AG09309 (cell line): ENCODE measurements around the gene SLC17A4.

ENCODE experiments used
- DNase-seq: peaks from one replicate; pipeline ENCODE4 v3.0.0-alpha.2; 2010; ENCODE audit warnings: low read depth
- H3K4me3 ChIP-seq: 2 replicates; pipeline ENCODE4 v1.5.1; 2011; ENCODE audit warnings: mild to moderate bottlenecking, low read depth, low read length, moderate library complexity; ENCODE audit not compliant: control insufficient read depth
- CTCF ChIP-seq: IDR thresholded peaks from 2 replicates; pipeline ENCODE4 v1.5.1; 2011; ENCODE audit warnings: mild to moderate bottlenecking, low read depth, low read length, inconsistent platforms; ENCODE audit not compliant: insufficient read depth, control insufficient read depth; ENCODE audit errors: missing control alignments

Gene SLC17A4

GRCh38 chr6:25793970-25794369 is 39.4 kb downstream of the SLC17A4 start:
- no peak overlapping the region for H3K4me3 ChIP-seq
- DNase-seq: no peak
- TF ChIP-seq CTCF: no peak

- H3K4me3 ChIP-seq: no peak overlapping the region
- no peak for DNase-seq
- TF ChIP-seq CTCF: no peak
These were observed 40.2 kb downstream of the SLC17A4 start for GRCh38 chr6:25794784-25795183.

- no peak for TF ChIP-seq CTCF
- H3K4me3 ChIP-seq: no peak overlapping the region
- DNase-seq: no peak
These were observed 46.9 kb downstream of the SLC17A4 start for GRCh38 chr6:25801436-25801835.

GRCh38 chr6:25804804-25805203 is 50.3 kb downstream of the SLC17A4 start:
- H3K4me3 ChIP-seq: no peak overlapping the region
- no peak for TF ChIP-seq CTCF
- no peak for DNase-seq

GRCh38 chr6:25815194-25815593 is 60.7 kb downstream of the SLC17A4 start:
- TF ChIP-seq CTCF: no peak
- DNase-seq: no peak
- no peak overlapping the region for H3K4me3 ChIP-seq

GRCh38 chr6:25816252-25816651 is 61.7 kb downstream of the SLC17A4 start:
- DNase-seq: no peak
- no peak for TF ChIP-seq CTCF
- no peak overlapping the region for H3K4me3 ChIP-seq

- H3K4me3 ChIP-seq: no peak overlapping the region
- DNase-seq: no peak
- TF ChIP-seq CTCF: no peak
These were observed 66.8 kb downstream of the SLC17A4 start for GRCh38 chr6:25821341-25821740.
